Stimulated activated naive B cell treated with anti-CD40 and anti-IgM and Interleukin-4, amounts not matched to agents 10 μg/mL and 1 μg/mL and 100 μg/mL, for 72 hours (primary cell): Measurements from ENCODE around the gene TCF4.

ENCODE experiments used
- ATAC-seq, 2 donors: fragments of 150-1000 bp; cut with Tn5 transposase; replicated peaks; 2 replicates each; pipeline ENCODE4 v1.10.0; 2021; ENCODE audit warnings: moderate library complexity in 1 of 2
- DNase-seq: peaks from one replicate; pipeline ENCODE4 v3.0.0; 2021
- H3K27ac Mint-ChIP-seq: one replicate; pipeline ENCODE4 v1.8.0; 2022; ENCODE audit warnings: mild to moderate bottlenecking, mixed read lengths
- H3K27me3 Mint-ChIP-seq, 2 donors: one replicate each; pipeline ENCODE4 v1.8.0; 2022; ENCODE audit warnings: mixed read lengths in 2 of 2
- H3K36me3 Mint-ChIP-seq, 2 donors: one replicate each; pipeline ENCODE4 v1.8.0; 2022; ENCODE audit warnings: mixed read lengths in 2 of 2, mild to moderate bottlenecking in 1 of 2
- H3K4me1 Mint-ChIP-seq, 2 donors: one replicate each; pipeline ENCODE4 v1.8.0; 2022; ENCODE audit warnings: mixed read lengths in 2 of 2, mild to moderate bottlenecking in 1 of 2
- H3K4me3 Mint-ChIP-seq, 2 donors: one replicate each; pipeline ENCODE4 v1.8.0; 2022; ENCODE audit warnings: mild to moderate bottlenecking in 2 of 2, mixed read lengths in 2 of 2, moderate library complexity in 1 of 2
- H3K9me3 Mint-ChIP-seq, 2 donors: one replicate each; pipeline ENCODE4 v1.8.0; 2022; ENCODE audit warnings: mixed read lengths in 2 of 2, mild to moderate bottlenecking in 1 of 2

Gene TCF4

DNA sequence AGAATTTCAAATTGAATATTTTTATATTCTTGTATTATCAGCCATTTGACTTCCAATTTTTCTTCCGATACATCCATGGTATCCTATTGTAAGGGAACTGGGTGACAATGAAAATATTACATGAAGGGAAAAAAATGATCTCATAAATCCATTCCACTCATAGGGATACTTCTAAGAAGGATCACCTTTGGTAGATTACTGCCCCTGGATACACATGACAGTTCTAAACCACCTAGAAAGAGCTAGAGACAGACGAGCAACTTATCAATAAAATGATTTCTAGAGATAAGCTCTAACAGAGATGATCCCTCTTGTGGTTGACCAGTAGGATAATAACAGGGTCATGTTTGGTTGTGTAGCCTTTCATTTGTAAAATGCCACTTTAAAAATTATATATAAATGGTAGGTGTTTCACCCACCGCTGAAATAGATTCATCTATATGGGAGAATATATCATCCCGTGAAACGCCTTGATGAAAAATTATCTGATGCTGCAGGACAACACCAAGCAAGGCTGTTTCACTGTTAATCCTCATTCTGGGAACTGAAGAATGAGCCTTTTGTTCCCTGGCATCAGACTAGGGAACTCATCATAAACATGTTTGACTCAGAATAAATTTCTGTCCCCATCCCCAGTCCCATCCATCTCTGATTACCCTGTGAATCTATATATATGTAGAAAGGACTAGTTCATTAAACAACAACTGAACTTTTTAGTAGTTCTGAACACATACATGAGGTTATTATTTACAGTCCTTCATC, 180.0 kb downstream of the TCF4 start:
- H3K4me3 Mint-ChIP-seq, result no peak overlapping the region
- H3K27ac Mint-ChIP-seq, result no peak overlapping the region

DNA sequence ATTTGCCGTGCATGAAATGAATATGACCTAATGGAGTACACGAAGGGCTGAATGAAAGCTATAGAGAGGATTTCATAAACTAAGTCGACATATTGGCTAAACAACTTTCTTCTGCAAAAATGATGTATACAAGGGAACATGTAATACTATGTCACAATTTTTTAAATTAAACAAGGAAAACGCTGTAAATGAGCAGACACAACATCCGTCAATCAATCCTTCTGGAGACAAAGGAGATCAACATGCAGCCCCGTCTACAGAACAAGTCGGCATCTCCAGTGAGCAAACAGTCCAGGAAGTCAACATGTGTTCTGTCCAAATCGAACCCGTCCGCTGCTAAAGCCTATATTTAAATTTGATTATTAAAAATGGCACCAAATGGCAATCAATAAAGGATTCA, 180.8 kb downstream of the TCF4 start:
- H3K4me1 Mint-ChIP-seq, result peaks cover 9 to 27% of the 10 kb centered on the region in 2 donors
- no peak overlapping the region for H3K4me3 Mint-ChIP-seq
- H3K27me3 Mint-ChIP-seq, result no peaks in the 10 kb centered on the region
- ATAC-seq (no peak), DNase-seq (no peak)
- H3K36me3 Mint-ChIP-seq, result peaks cover 0 to 4% of the 10 kb centered on the region in 2 donors
- no peak overlapping the region for H3K27ac Mint-ChIP-seq
- H3K9me3 Mint-ChIP-seq, result no peaks in the 10 kb centered on the region

More for the DNA sequence above, 180.0 kb downstream of the TCF4 start:
- Mint-ChIP-seq H3K9me3 (no peaks in the 10 kb centered on the region), H3K36me3 (peaks cover 0 to 4% of the 10 kb centered on the region in 2 donors), H3K4me1 (peaks cover 9 to 27% of the 10 kb centered on the region in 2 donors), H3K27me3 (no peaks in the 10 kb centered on the region)
- DNase-seq (no peak), ATAC-seq (no peak)

DNA sequence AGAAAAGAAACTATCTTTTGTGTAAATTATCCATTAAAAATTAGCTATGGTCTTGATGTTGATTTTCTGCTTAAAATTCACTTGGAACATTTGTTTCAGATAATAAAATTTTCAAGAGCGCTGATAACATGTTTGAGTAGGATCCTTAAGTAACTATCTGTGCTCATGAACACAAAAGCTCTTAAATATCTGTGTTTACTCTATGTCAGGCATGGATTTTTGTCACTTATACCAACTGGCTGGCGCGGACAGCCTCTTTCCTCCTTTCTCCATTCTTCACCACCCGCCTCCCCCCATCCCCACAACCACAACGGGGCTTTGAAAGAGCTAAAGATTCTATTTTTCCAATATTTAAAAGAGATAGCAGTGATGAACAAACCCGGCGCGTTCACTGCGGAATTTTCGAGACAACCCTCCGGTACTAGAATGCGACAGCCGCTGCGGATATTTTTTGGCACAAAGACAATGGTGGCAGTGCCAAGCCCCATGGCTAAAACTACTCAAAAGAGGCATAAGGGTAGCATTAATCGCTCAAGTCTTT, 181.5 kb downstream of the TCF4 start:
- no peak for ATAC-seq
- no peak for DNase-seq
- H3K4me1 Mint-ChIP-seq, result peaks cover 9 to 27% of the 10 kb centered on the region in 2 donors
- no peaks in the 10 kb centered on the region for H3K27me3 Mint-ChIP-seq
- no peak overlapping the region for H3K4me3 Mint-ChIP-seq
- H3K9me3 Mint-ChIP-seq, result no peaks in the 10 kb centered on the region
- no peak overlapping the region for H3K27ac Mint-ChIP-seq
- H3K36me3 Mint-ChIP-seq, result peaks cover 0 to 4% of the 10 kb centered on the region in 2 donors

DNA sequence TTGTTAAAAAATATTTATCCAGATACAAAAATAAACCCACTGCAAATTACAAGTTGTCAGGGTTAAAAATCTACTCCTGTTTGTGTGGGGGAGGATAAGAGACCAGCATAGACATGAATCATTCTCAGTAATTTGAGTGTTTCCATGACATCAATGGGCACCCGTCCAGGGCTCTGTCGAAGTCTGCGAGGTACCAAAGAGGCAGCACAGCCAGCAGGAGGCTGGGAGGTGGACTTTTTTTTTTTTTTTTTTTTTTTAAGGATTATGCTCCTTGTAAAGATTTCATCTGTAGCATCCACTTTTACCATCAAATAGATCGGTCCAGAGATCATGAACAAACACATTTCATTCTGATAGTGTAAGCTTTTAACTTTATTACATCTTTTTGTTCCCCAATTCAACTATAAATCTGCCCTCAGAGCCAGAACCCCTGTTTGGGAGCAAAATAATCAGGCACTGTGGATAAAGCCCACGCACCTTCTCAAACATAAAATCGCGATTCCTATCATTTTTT, 182.0 kb downstream of the TCF4 start:
- H3K27ac Mint-ChIP-seq, result peak overlapping the region; percentile 57
- H3K9me3 Mint-ChIP-seq, result no peaks in the 10 kb centered on the region
- no peaks in the 10 kb centered on the region for H3K27me3 Mint-ChIP-seq
- peaks cover 4% of the 10 kb centered on the region in 2 donors for H3K36me3 Mint-ChIP-seq
- H3K4me1 Mint-ChIP-seq, result peaks cover 11 to 27% of the 10 kb centered on the region in 2 donors
- peak; percentile 90 to 98 for ATAC-seq
- DNase-seq, result peak; percentile 44
- H3K4me3 Mint-ChIP-seq, result no peak overlapping the region

DNA sequence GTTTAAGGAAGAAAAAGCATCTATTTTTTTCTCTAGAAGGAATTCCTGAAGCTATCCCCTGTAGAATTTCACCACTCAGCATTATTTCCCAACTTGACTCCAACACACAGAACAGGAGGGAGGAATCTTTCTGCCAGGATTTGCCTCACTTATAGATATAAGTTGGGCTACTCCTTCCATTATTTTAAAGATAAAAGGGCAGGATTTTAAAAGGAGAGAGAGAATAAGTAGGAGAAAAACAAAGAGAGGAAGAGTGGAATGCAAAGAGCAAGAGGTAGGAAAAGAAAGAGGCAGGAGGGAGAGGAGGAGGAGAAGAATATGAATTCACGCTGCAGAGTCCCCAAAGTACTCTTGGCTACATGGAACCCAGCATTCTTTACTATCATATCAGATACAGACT, 182.5 kb downstream of the TCF4 start:
- Mint-ChIP-seq H3K36me3 (peaks cover 4% of the 10 kb centered on the region in 2 donors), H3K9me3 (no peaks in the 10 kb centered on the region), H3K27me3 (no peaks in the 10 kb centered on the region), H3K4me3 (no peak overlapping the region), H3K4me1 (peaks cover 11 to 27% of the 10 kb centered on the region in 2 donors), H3K27ac (peak overlapping the region; percentile 57)
- no peak for DNase-seq
- ATAC-seq, result no peak

DNA sequence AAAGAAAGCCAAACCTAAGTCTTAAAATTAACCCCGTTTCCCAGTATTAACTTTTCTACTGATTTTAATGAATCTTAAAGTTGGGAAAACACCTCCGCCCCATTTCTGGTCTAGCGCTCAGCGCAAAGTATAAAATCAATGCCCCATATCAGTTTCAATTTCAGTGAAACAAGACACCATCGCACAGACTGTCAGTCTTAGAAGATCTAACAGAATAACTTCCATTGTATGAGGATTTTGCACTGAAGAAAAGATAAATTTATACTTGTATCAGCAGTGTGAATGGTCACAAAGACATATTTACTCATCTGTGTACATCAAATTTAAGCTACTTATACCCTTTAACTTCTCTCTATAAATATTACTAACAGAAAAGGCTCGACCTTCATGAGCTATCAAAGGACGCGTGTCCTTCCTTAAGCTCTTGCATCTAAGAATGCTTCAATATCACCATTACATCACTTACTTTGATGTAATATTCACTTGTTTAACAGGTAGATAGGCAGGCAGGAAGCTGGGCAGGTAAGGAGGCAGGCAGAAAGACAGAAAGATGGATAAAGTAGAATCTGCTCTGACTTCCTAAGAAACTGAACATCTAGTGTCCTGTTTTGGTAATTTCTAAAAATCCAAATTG, 183.0 kb downstream of the TCF4 start:
- ATAC-seq, result no peak

DNA sequence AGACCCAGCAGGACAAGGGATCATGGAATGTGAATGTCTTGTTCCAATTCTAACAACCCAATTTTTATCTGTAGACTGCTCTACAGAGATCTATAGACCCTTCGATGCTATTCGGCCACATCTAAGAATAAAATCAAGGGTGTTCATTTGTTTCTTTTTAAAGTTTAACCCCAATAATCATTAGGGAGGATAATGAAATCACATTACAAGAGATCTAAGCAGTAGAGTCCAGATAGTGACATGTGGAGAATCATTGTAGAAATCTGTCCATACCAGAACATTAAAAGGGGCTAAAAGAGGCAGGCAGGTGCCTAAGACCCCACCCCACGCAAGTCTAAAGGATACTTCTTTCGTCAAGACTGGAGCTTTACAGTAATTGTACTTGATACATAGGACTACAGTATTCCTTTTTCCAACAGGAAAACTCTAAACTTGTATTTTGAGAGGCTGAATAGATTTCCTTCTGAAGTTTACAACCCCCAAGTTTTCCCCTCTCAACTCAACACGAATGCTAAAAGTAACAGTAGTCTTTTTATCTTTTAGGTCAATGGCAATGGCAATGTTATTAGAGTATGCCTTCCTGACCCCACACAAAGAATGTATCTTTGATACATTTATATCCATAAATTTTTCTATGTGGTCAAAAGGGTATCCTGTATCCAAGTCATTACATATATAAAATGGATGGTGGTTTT, 183.7 kb downstream of the TCF4 start:
- Mint-ChIP-seq H3K4me3 (no peak overlapping the region), H3K36me3 (peaks cover 4% of the 10 kb centered on the region in 2 donors), H3K27me3 (no peaks in the 10 kb centered on the region), H3K4me1 (peaks cover 12 to 27% of the 10 kb centered on the region in 2 donors), H3K27ac (no peak overlapping the region), H3K9me3 (no peaks in the 10 kb centered on the region)
- DNase-seq (no peak), ATAC-seq (no peak)

More for the DNA sequence above, 183.0 kb downstream of the TCF4 start:
- Mint-ChIP-seq H3K27ac (peak overlapping the region; percentile 59), H3K27me3 (no peaks in the 10 kb centered on the region), H3K4me3 (no peak overlapping the region), H3K9me3 (no peaks in the 10 kb centered on the region), H3K4me1 (peaks cover 11 to 27% of the 10 kb centered on the region in 2 donors), H3K36me3 (peaks cover 4% of the 10 kb centered on the region in 2 donors)
- DNase-seq, result no peak

DNA sequence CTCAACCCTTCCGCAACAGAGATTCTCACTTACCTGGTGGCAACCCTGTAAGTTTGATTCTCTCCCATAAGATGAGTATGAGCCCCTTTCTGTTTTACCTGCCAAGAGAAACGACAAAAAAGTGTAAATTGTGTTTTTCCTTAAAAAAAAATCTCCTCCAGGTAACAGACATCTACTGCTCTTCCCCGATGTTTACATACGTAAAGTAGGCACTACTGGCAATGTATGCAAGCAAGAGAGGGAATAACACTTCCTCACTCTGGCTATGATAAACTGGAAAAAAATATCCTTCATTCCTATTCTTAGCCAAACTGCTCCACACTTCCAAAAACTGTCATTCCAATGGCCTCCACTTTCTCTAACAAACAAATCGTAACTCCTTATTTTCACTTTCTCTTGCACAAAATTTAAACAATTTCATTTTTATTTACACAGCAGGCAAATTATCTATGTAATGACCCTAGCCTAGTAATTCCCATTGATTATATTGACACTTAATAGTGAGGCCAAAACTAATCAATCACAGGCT, 184.5 kb downstream of the TCF4 start:
- Mint-ChIP-seq H3K4me1 (peaks cover 12 to 27% of the 10 kb centered on the region in 2 donors), H3K4me3 (no peak overlapping the region), H3K27ac (no peak overlapping the region), H3K36me3 (peaks cover 4% of the 10 kb centered on the region in 2 donors), H3K27me3 (no peaks in the 10 kb centered on the region), H3K9me3 (no peaks in the 10 kb centered on the region)
- DNase-seq (no peak), ATAC-seq (no peak)

DNA sequence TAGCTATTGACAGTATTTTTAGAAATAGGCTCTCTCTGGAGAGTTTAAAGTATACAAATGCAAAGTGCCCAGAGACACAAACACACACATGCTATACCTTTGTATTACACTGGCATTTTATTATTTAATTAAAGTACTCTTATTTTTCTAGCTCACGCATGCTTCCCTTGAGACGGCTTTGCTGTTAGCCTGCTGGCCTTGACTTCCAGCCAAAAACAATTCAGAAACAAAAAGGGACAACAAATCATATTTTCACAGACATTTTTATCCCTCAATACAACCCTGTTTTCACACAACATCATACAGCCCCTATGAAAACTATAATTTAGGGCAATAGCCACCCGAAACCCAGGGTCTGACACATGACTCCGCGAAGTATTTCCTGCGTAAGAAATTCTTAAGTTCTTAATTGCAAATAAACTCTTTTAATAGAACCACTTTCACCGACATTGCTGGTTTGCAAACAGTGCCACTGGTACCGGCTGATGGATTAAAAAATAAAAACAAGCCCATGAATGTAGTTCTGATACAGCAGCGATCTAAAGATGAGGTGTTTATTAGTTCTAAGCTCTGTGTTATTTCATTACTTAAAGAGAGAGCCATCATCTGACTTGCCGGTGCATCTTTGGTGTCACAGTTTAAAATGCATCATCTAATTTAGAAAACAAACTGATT, 185.1 kb downstream of the TCF4 start:
- H3K36me3 Mint-ChIP-seq, result peaks cover 4% of the 10 kb centered on the region in 2 donors
- no peaks in the 10 kb centered on the region for H3K27me3 Mint-ChIP-seq
- no peak overlapping the region for H3K4me3 Mint-ChIP-seq
- ATAC-seq (no peak), DNase-seq (no peak)
- peaks cover 12 to 27% of the 10 kb centered on the region in 2 donors for H3K4me1 Mint-ChIP-seq
- H3K27ac Mint-ChIP-seq, result no peak overlapping the region
- no peaks in the 10 kb centered on the region for H3K9me3 Mint-ChIP-seq

DNA sequence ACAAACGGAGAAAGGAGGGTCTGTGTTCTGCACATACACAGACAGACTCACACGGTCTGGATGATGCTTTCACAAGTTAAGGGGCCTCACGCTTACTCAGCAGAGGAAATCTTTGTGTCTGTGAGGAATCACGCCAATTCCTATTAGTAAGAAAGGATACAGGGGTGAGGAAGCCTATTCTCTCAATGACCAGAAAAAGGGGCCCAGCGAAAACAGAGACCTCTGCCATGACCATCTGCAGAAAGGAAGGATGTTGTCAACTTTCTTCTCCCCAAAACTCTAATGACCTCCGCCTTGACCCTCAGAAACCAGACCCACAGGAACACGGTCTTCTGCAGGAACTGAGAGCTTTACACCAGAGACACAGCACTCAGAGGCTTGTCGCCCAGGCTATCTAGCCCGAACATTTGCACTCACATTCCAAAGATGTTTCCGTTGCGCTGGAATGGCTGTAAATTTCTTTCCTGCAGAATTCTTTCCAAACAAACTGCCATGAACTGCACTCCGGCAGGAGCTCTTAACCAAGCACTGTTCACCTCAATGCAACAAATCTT, 186.3 kb downstream of the TCF4 start:
- DNase-seq (no peak), ATAC-seq (no peak)
- H3K36me3 Mint-ChIP-seq, result peaks cover 4% of the 10 kb centered on the region in 2 donors
- peaks cover 12 to 27% of the 10 kb centered on the region in 2 donors for H3K4me1 Mint-ChIP-seq
- no peaks in the 10 kb centered on the region for H3K9me3 Mint-ChIP-seq
- H3K27ac Mint-ChIP-seq, result no peak overlapping the region
- H3K4me3 Mint-ChIP-seq, result no peak overlapping the region
- H3K27me3 Mint-ChIP-seq, result no peaks in the 10 kb centered on the region

DNA sequence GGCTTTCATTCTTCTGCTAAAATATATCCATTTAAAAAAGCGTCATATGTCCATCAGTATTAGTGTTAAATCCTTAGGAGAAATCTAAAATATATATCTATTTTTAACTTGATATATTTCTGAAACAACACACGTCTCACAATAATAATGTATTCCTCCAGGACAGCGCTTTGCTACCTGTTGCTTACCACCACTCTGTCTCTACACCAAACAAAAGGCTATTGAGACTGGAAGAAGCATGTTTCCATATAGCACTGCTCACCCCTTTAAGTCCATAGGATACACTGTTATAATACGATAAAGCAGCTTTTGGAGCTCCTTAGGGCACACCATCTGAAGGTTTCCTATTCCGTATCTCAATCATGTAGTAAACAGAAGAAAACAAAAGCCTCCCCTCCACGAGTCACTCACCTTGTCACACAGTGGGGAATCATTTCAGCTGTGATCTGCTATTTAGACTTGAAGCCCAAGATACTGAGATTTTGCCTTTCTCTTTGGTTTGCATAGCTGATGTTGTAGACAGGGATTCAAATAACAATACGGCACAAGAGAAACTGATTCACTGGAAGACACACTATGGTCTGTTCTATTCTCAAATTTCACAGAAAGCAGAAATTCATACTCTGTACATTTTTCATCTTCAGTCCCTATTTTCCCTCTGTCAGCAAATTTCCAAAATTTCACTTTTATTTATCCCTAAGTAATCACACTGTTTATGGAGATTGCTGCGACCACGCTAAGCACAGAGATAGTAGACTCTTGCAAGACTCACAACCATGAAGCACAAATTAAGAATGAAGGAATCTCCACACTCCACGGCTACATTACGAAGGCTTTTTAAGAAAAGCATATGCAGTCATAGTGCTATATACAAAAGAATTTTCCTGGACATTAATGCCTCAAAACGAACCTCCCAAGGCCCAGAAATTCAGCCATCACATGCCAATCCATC, 187.1 kb downstream of the TCF4 start:
- Mint-ChIP-seq H3K27ac (no peak overlapping the region), H3K36me3 (peaks cover 4% of the 10 kb centered on the region in 2 donors), H3K27me3 (no peaks in the 10 kb centered on the region), H3K4me1 (peaks cover 13 to 21% of the 10 kb centered on the region in 2 donors), H3K4me3 (no peak overlapping the region), H3K9me3 (no peaks in the 10 kb centered on the region)
- ATAC-seq (no peak), DNase-seq (no peak)

DNA sequence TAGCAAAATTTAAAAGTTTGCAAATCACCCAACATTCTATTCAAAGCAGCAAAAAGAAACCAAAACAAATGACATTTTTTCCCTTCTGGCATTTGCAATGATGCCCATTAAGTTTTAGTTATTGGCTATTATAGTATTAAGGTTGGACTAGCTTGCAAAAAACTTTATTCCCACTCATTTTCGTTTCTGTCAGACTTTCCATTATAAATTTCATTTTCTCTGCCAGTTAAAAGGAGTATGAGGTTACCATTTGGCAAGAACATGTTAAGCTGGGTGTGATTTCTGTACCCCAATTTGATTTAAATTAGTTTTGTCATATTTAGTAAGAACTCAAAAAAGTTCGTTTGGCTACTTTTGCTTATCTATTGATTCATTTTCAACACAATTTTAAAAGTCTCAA, 187.9 kb downstream of the TCF4 start:
- ATAC-seq, result no peak
- Mint-ChIP-seq H3K27me3 (no peaks in the 10 kb centered on the region), H3K27ac (no peak overlapping the region)

More for the DNA sequence above, 187.9 kb downstream of the TCF4 start:
- Mint-ChIP-seq H3K4me1 (peaks cover 9 to 14% of the 10 kb centered on the region in 2 donors), H3K9me3 (no peaks in the 10 kb centered on the region), H3K36me3 (peaks cover 3 to 4% of the 10 kb centered on the region in 2 donors), H3K4me3 (no peak overlapping the region)
- DNase-seq, result no peak
